GM21360 (cell line): Measurements from ENCODE around the gene FMN1.
"Not testable (repeated sequence)": the region's sequence is repeated elsewhere in the genome, so short reads cannot be mapped to it uniquely, and the experiment has no call there.

ENCODE experiments used
- ATAC-seq: cut with Tn5 transposase; IDR thresholded peaks from one replicate; pipeline ENCODE4 v1.9.1; 2021; ENCODE audit warnings: mild to moderate bottlenecking, moderate library complexity; ENCODE audit not compliant: unreplicated experiment

Gene FMN1

DNA sequence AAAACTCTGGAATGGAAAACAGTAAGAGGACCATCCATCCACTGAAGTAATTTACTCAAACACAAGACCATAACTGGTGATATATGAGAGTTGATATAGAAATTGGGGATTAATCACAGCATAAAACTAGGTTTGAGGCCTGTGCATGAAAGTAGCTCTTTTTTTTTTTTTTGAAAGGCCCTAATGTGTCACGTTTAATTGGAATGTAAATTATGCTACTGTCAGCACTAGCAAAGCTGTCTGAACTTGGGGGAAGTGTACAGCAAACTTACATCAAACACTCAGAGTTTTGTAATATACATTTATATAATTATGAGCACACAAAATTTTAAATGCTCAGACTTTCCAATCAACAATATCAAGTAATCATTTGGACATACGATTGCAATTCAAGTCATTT, 322.6 kb downstream of the FMN1 start:
- no peak for ATAC-seq

DNA sequence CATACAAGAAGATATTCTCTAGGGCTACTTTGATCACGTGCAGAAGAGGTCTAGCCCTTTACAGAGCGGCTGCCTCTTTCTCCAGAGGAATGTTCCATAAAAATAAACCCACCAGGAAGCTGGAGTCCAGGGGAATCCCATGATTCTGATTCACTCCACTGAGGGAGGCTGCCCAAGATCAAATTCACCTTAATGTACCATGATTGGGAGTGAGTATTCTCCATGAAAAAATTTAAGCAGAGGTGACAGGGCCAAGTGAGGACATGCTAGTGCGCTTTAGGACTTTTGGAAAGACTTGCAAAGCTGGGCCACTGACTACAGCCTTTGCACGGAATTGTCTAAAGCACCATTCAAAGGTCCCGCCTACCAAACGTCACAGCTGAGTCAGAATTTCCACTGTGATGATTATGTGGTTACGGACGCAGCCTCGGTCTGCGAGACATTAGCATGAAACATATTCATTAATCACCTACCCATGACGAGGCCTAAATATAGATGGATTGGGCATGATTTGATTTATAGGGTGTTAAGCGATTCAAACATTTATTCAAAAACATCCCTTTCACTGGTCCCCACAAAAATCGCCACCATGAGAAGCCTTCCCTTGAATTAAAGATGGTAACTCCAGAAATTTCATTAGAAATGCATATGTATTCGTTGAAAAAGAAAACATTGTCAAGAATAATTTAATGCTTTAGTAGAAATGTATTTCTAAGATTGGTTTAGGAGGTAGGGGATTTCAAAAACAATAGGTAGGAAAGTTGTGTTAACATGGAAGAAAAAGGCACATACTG, 324.1 kb downstream of the FMN1 start:
- ATAC-seq: peak; percentile 74

DNA sequence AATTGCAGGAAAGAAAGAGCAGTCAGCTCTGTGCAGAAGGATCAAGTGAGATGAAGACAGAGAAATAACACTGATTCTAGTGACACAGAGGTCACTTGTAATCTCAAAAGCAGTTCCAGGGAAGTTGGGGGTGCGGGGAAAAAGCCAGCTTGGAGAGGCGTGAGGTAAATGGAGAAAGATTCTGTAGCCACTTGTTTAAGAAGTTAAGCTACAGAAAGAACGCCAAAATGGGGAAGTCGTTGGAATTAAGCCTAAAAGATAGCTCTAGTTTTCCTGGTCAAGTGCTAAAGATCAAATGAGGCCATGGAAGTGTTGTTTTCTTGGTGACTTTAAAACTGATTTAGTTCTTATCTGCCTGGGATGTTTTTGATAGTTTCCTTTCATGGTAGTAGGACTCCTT, 324.7 kb downstream of the FMN1 start:
- no peak for ATAC-seq

DNA sequence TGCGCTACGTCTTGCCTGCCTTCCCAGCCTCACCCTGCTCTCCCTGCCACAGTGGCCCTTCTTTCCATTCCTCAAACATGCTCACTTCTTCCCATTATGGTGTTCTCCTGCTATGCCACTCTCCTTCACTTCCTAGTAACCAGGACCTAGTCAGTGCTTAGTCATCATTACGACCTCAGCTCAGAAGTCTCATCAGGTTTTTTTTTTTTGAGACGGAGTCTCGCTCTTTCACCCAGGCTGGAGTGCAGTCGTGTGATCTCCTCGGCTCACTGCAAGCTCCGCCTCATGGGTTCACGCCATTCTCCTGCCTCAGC, 327.2 kb downstream of the FMN1 start:
- no peak for ATAC-seq

DNA sequence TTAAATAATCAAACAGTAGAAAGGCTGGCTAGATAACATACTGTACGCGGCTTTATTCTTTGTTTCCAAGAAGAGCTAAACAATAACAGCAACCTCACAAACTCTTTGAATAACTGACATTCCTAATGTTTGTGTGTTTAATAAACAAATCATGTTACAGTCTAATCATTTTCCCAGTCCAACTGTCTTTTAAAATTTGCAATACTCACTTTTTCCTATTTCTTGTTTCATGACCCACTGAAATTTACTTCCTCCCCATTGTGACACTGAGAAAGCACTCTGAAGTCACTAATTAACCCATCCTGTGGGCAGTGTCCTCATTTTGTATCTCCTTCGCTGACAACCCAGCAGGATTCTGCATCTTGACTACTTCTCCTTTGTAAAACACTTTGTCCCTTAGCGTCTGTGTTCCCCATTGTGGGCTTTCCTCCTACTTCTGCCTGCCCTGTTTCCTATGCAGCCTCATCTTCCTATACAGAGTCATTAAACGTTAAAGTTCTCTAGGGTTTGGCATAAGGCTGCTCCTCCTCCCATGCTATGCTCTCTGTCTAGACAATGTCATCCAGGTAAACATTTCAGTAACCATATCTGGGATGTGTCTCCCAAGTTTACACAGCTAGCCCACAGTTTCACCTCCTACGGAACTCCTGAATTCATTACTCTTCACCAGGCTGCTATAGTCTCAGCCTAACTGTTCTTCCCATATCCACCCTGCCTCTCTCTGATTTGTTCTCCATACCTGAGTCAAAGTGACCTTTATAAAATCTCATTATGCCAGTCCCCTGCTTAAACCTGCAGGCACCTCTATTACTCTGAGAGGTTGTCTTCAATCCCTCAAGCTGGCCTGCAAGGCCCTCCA, 327.8 kb downstream of the FMN1 start:
- no peak for ATAC-seq

DNA sequence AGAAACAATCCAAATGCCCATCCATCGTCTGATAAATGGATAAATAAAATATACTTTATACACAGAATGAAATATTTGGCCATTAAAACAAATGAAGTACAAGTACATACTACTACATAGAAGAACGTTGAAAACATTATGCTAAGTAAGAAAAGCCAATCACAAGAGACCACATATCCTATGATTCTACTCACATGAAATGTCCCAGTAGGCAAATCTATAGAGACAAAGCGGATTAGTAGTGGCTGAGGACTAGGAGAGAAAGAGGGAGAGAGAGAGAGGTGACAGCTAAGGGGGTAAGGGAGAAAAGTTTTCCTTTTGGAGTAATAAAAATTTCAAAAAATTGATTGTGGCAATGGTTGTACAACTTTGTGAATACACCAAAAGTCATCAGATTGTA, 329.7 kb downstream of the FMN1 start:
- no peak for ATAC-seq

DNA sequence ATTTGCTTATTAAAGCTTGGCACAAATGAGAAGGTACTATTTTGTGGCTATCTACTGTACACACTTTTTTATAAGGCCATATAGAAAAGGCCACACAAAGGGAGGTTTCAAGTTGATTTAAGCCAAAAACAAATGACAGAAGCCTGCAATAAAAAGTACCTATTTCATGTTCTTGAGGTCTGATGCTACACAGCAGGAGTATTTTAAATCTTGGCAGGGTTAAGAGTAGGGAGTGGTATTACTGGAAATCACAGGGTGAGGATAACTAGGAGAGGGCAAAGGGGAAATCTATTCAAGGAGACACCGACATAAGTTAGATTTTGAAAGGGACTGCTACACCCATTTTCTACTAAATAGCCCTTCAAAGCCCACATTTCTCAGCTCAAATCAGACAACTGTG, 330.5 kb downstream of the FMN1 start:
- ATAC-seq: no peak

DNA sequence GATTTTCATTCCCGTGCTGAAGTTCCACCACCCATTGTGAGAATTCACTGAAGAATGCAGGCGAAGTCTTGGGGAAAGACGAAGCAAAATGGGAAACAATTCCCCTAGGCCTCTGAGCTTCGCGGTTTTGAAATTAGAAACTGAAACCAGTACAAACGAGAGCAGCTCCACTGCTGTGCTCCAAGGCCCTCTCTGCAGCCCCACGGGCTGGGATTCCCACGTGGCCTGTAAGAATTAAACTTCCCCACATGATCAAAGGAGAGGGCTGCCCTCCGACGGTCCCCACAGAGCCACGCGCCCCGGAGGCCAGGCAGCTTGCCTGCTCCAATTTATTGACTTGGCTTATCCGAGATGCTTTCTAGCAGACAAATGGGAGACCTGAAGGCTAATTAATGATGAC, 332.8 kb downstream of the FMN1 start:
- no peak for ATAC-seq

DNA sequence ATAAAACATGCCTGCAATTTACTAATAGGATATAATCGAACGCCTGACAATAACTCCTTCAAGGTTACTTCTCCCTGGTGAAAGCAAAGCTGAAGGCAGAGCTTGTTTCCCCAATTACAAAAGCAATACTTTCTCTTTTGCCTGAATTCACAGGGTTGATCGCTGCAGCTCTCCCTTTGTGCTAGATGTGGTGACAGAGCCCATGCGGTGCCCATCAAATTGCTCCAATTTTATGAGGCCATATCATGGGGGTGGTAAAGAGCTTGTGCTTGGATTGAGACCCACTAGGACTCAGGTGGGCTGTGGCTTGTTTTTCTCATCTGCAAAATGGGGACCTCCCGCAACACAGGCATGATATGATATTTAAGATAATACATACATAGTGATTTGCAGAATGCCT, 333.3 kb downstream of the FMN1 start:
- ATAC-seq: no peak

DNA sequence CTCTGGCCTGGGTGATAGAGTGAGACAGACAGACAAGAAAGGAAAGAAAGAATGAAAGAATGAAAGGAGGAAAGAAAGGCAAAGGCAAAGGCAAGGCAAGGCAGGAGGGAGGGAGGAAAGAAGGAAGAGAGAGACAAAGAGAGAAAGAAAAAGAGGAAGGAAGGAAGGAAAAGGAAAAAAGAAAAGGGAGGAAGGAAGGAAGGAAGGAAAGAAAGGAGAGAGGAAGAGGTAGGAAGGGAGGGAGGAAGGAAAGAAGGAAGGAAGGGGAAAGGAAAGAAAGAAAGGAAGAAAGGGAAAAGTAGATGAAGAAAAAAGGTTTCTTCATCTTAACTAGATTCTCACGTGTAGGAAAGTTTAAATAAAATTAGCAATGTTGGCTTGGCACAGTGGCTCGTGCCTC, 334.5 kb downstream of the FMN1 start:
- ATAC-seq: no peak

DNA sequence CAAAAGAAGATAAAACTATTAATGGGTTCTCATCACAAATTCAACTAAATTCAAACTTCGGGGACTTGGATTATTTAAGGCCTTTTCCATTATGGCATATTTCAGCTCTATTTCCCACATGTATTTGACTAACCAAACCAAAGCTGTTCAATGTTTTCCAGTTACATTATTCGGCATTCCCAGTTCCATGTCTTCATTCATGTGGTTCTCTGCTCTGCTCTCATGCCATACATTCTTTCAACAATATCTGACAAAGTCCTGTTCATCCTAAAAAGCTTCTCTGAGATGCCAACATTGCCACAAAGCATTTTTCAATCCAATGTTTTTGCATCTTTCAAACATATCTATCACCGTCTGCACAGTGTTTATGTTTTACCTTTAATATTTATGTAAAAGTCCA, 335.3 kb downstream of the FMN1 start:
- no peak for ATAC-seq

DNA sequence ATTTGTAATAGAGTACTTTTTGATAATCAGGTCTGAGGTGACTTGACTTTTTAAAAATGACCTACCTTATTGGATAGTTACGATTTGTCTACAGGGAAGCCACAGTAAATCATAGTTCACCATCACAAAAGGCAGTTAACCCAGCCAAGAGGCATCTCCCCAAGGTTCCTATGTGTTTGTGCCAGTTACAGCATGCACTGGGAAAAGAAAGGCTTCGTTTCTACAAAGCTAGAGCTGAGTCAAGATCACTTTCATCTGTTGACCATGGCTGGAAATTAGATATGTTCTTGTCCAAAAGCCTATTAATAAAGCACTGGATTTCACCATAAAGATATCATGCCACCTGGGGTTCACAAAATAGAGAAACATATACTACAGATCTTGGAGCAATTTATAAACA, 336.8 kb downstream of the FMN1 start:
- ATAC-seq: no peak

DNA sequence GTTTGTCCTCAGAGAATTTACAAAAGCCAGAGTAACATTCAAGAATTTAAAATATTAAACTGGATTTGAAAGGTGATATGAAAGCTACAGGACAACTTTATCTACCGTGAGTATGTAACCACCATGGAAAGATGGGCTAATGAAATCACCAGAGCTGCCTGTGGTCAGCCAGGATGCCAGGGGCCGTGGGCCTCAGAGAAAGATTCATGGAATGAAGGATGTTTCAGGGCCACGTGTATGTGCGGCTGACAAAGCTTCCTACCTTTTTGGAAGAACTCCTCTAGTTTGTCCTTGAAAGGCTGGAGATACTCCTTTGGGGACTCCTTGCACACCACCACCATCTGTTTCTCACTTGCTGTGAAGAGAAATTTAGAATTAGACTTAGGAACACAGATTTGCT, 337.8 kb downstream of the FMN1 start:
- no peak for ATAC-seq

DNA sequence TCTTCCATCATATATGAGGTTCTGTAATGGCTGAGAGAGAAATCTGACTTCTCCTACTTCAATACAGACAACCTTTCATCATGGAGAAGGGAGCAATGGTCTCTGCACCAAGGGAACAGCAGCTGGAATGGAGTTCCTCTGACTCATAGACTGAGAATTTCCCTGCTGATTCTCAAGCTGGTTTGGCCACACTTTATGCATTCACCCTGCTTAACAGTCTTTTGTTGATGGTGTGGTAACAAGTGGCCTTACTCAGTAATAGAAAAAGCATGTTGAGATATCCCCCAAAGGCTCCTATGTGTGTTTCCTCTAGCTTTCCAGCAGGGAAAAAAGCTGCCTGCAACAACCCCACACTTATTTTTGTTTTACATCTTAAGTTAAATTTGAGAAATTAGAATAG, 338.6 kb downstream of the FMN1 start:
- ATAC-seq: no peak

DNA sequence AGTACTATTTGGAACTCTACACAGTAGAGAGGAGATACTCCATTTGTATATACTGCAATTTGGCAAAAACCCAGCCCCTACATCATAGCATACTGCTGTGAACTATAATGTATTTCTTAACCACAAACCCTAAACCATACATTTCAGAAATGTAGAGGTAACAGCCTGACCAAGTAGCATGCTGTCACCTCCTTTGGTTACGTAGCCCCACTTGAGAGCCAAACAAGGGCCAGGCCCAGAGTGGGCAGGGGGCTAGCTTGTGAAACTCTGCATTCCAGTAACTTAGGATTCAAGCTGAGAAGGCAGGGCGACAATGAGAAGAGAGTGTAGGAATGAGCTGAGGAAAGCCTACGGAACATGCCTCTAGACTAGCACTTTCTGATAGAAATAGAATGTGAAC, 340.9 kb downstream of the FMN1 start:
- ATAC-seq: no peak

DNA sequence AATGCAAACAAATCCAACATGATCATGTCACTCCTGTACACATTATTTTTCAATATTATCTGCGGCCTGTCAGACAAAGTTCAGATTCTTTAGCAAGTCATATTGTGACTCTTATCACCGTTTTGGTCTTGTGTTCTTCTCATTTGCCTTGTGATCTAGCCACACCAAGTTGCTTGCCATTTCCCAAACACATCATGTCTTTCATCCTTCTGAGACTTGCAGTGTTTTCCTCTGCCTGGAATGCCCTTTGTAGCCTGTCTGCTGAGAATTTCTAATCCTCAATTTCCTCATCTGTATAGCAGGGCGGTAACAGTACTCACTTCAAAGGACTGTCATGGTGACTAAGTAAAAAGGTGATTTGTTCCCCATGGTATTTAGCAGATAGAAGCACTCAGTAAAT, 341.7 kb downstream of the FMN1 start:
- no peak for ATAC-seq

DNA sequence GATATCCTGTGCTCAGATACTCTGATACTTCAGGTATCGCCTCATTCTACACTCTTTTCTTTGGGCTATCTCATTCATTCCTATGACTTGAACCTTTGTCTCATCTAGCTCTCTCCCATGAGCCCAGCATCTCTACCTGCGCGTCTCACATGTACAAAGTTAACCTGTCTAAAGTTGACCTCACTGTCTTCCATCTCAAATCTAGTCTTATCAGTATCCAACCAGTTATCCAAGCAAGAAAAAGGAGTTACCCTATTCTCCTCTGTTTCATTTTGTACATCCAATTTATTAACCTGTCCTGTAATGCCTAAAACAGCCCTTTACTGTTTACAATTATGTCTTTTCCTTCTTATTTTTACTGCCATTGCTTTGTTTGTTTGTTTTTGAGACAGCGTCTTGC, 342.5 kb downstream of the FMN1 start:
- ATAC-seq: no peak

DNA sequence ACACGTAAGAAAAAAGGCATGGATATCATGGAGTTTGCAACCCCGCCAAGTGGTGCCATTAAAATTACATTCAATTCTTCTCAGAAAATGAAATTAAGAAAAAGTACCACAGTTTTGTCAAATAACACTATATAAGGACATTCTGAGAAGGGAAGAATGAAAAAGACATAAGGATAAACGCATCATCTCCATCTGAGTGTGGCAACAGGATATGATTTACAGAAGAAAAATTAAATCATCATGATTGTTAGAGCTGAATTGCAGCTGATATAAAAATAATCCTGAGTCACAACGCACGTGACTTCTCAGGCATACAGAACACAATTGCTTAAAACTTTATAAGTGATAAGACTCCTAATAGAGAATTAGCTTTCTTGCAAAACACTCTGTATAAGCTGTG, 342.9 kb downstream of the FMN1 start:
- ATAC-seq: no peak

DNA sequence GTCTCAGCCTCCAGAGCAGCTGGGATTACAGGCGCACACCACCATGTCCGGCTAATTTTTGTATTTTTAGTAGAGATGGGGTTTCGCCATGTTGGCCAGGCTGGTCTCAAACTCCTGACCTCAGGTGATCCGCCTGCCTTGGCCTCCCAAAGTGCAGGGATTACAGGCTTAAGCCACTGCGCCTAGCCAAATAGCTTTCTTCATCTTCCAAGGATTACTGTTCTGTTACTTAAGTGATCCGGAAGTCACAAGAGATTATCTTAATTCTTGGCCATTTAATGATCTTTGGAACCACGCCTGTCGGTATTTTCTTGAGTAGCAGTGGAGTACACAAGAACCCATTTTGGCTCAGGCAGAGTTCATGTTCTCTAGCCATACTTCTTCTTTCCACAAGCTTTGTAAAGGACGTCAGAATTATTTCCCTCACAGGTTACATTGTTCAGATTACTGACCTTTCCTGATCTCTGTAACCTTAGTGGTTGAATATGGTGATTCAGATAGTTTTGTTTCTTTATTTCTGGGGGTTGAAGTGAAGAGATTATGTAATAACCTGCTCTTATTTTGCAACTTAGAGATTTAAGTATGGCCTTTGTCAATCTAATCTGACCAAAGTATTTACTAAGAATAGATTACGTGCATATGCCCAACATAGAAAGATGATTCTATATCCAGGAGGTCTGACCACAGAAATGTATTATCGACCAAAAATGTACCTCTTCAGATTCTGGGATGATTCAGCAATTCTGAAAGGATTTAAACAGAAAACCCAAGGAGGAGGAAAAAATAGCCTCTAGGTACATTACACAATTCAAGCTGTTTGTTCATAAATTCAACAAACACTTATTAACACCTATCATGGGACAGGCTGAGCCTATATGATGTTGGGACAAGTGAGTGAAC, 344.5 kb downstream of the FMN1 start:
- no peak for ATAC-seq

DNA sequence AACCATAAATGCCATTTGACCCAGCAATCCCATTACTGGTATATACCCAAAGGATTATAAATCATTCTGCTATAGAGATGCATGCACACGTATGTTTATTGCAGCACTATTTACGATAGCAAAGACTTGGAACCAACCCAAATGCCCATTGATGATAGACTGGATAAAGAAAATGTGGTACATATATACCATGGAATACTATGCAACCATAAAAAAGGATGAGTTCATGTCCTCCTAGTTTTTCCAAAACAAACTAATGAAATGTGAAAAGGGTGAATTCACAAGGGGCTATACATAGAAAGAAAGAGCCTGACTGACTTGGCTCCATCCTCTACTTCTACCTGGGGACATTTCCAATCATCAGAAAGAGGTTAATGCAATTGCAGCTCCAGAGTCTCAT, 347.8 kb downstream of the FMN1 start:
- not testable (repeated sequence) for ATAC-seq

DNA sequence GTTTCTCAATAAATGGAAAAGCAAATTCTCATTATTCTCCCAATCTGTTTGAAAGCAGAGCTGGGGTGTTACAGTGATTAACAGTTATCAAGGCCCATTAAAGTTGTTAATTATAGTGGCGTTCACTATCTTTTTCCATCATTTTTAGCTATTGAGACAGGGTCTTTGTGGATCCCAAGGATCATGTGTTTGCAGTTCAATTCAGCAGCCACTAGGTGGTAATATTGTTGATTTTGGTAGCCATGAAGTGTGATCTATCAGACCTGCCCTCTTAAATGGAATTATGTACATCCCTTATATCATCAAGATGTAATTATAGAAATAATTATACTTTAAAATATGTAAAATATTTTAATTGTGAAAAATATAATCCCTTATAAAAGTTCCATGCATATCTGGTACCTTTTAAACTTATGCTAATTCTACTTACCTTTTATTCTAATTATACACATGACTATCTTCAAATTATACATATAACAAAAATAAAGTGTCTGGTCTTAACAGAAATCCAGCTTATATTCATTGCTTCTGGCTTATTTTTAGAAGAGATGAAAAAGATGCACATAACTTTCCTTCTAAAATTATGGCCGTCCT, 350.3 kb downstream of the FMN1 start:
- ATAC-seq: no peak
